HCT116 (cell line): ENCODE results near the gene MAPK1IP1L. TPM values are rescaled to one million over a fixed set of nuclear protein-coding genes. Genes with fewer than 3 reads are reported as not detected.
"Not testable (repeated sequence)": the region's sequence is repeated elsewhere in the genome, so short reads cannot be mapped to it uniquely, and the experiment has no call there.

Experiments used
- ATAC-seq: fragments of 200-7000 bp; cut with Tn5 transposase; 2 replicates; pipeline ENCODE4 v1.9.1; 2020; ENCODE audit warnings: mild to moderate bottlenecking, moderate library complexity
- BruUV-seq: library from RNA; stranded (reverse); fragments of 400-500 nt; replicated peaks from 2 replicates; lab custom pipeline; 2021; lab: Mats Ljungman, UMichigan
- CTCF ChIA-PET: fragments of 300-600 bp; sonication (Branson Sonifier 250); formaldehyde crosslinking; loops from one replicate; lab custom pipeline; 2021; ENCODE audit warnings: antibody characterized with exemption; lab: Charles Lee
- POLR2A ChIA-PET: fragments of 300-600, 350-600 bp; sonication (Branson Sonifier 250); formaldehyde crosslinking; loops from one replicate; lab custom pipeline; 2021; ENCODE audit warnings: antibody characterized with exemption; lab: Charles Lee
- RAD21 ChIA-PET, 2 experiments: fragments of 300-600 bp; sonication (Branson Sonifier 250); formaldehyde crosslinking; loops; one replicate each; lab custom pipeline; 2023; ENCODE audit warnings: low total read pairs in 2 of 2; ENCODE audit not compliant: uncharacterized antibody in 2 of 2, unreplicated experiment in 2 of 2, low non-redundant PET in 1 of 2; lab: Charles Lee
- DNase-seq: peaks from one replicate; pipeline ENCODE4 v3.0.0-alpha.2; 2010; ENCODE audit warnings: low read depth, low spot score
- H2AFZ ChIP-seq: fragments of 200-600 bp; shearing (Covaris generic), sonication (generic); 2 replicates; pipeline ENCODE4 v1.6.1; 2017; ENCODE audit warnings: low read depth, mixed run types, mixed read lengths, antibody characterized with exemption, low read length; ENCODE audit not compliant: poor library complexity, severe bottlenecking
- H3K27ac ChIP-seq: 2 replicates; pipeline ENCODE4 v1.5.1; 2012; ENCODE audit warnings: low read depth, low read length
- H3K27me3 ChIP-seq: fragments of 200-600 bp; sonication (generic); 2 replicates; pipeline ENCODE4 v1.6.1; 2016; ENCODE audit warnings: mixed run types, low read length, mixed read lengths; ENCODE audit not compliant: insufficient read depth
- H3K36me3 ChIP-seq, 2 experiments: fragments of 200-500 bp in 1 of 2; fragments of 200-600 bp in 1 of 2; sonication (Bioruptor generic) in 1 of 2; sonication (generic) in 1 of 2; 2 replicates each; pipeline versions ENCODE4 v1.5.1 to v1.6.1; 2014 to 2016; ENCODE audit warnings: low read length in 2 of 2, inconsistent platforms in 1 of 2, mixed read lengths in 1 of 2, mixed run types in 1 of 2; ENCODE audit not compliant: insufficient read depth in 2 of 2, control insufficient read depth in 1 of 2
- H3K4me1 ChIP-seq, 2 experiments: fragments of 200-600 bp in 1 of 2; sonication (generic) in 1 of 2; 2 replicates each; pipeline versions ENCODE4 v1.5.1 to v1.6.1; 2012 to 2017; ENCODE audit warnings: low read length in 2 of 2, inconsistent platforms in 1 of 2, mild to moderate bottlenecking in 1 of 2, mixed read lengths in 1 of 2, mixed run types in 1 of 2, moderate library complexity in 1 of 2; ENCODE audit not compliant: insufficient read depth in 2 of 2, control insufficient read depth in 1 of 2
- H3K4me2 ChIP-seq: fragments of 200-600 bp; sonication (generic); 2 replicates; pipeline ENCODE4 v1.6.1; 2017; ENCODE audit warnings: mixed run types, low read length, mixed read lengths
- H3K4me3 ChIP-seq, 2 experiments: fragments of 200-600 bp in 1 of 2; sonication (generic) in 1 of 2; replicated peaks in 1 of 2; 2 replicates each; pipeline ENCODE4 v1.5.1; 2011 to 2016; ENCODE audit warnings: low read length in 2 of 2, control low read depth in 1 of 2, low read depth in 1 of 2, mild to moderate bottlenecking in 1 of 2, mixed read lengths in 1 of 2, mixed run types in 1 of 2
- H3K79me2 ChIP-seq: fragments of 200-600 bp; sonication (generic); 2 replicates; pipeline ENCODE4 v1.6.1; 2017; ENCODE audit warnings: mild to moderate bottlenecking, mixed run types, low read length, moderate library complexity, mixed read lengths; ENCODE audit not compliant: insufficient read depth
- H3K9ac ChIP-seq: fragments of 200-600 bp; sonication (generic); 2 replicates; pipeline ENCODE4 v1.6.1; 2016; ENCODE audit warnings: low read length, mixed read lengths
- H3K9me2 ChIP-seq: fragments of 200-600 bp; sonication (generic), shearing (Covaris generic); 2 replicates; pipeline ENCODE4 v1.6.1; 2017; ENCODE audit warnings: mixed run types, mild to moderate bottlenecking, moderate library complexity; ENCODE audit not compliant: insufficient read depth
- H3K9me3 ChIP-seq, 2 experiments: fragments of 200-500 bp in 1 of 2; fragments of 200-600 bp in 1 of 2; sonication (Bioruptor generic) in 1 of 2; sonication (generic) in 1 of 2; 2 replicates each; pipeline ENCODE4 v1.6.1; 2014 to 2017; ENCODE audit warnings: low read length in 2 of 2, mixed read lengths in 2 of 2, inconsistent platforms in 1 of 2, low read depth in 1 of 2, mild to moderate bottlenecking in 1 of 2, mixed run types in 1 of 2, moderate library complexity in 1 of 2; ENCODE audit not compliant: control insufficient read depth in 1 of 2, insufficient read depth in 1 of 2
- H4K20me1 ChIP-seq: fragments of 200-600 bp; sonication (generic), shearing (Covaris generic); 2 replicates; pipeline ENCODE4 v1.6.1; 2017; ENCODE audit warnings: mixed run types, mild to moderate bottlenecking, moderate library complexity; ENCODE audit not compliant: insufficient read depth
- EGR1 ChIP-seq: IDR thresholded peaks from 2 replicates; pipeline ENCODE4 v1.6.1; 2012; ENCODE audit warnings: low read depth
- EZH2 ChIP-seq: fragments of 200-600 bp; sonication (generic); IDR thresholded peaks from 2 replicates; pipeline ENCODE4 v1.6.1; 2017; ENCODE audit warnings: antibody characterized with exemption, mixed run types
- FOSL1 ChIP-seq: IDR thresholded peaks from 2 replicates; pipeline ENCODE4 v1.6.1; 2012; ENCODE audit warnings: low read depth
- intact Hi-C: fragments of 100-400 bp; cut with micrococcal nuclease; formaldehyde crosslinking; loops from 2 replicates; pipeline ENCODE4 v1.10.0; 2022
- total RNA-seq: library from RNA; stranded (reverse); gene quantifications from one replicate; pipeline ENCODE4 v1.2.1, GENCODE V29; 2021; ENCODE audit not compliant: unreplicated experiment

Gene MAPK1IP1L
- total RNA-seq, 1 experiment from 2014 or later = 101 TPM

DNA sequence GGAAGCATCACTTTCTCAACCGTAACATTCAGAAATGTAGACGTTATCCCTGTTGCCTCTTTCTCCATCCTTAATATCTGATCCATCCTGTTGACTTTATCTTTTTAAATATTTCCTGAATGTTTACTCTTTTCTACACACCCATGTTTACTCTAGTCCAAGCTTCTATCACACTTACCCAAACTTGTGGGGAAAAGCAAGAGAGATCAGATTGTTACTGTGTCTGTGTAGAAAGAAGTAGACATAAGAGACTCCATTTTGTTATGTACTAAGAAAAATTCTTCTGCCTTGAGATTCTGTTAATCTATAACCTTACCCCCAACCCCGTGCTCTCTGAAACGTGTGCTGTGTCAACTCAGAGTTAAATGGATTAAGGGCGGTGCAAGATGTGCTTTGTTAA is 27.1 kb upstream of the MAPK1IP1L start:
- H3K4me2 ChIP-seq, RAD21 ChIA-PET: not testable (repeated sequence)
- H3K79me2 ChIP-seq = peaks cover 83% of the 10 kb centered on the region

DNA sequence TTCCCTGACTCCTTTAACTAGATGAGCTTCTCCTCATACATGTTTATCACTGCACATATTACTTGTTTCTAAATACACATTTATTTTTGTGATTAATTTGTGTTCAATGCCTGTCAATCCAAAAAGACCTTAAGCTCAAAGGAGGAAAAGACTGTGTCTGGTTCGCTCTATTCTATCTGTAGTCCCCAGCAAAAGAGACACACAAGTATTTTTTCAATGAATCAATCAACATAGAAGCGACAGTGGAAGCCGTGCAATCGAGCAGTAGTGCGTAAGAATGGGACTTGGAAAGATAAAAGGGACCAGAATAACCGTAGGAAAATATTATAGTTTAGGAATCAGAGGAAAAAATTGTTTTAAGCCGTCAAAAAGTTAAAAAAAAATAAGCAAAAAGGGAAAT is 25.5 kb upstream of the MAPK1IP1L start:
- Histone ChIP-seq H3K27ac (no peak overlapping the region), H3K4me1 (peaks cover 3 to 22% of the 10 kb centered on the region in 2 experiments; a peak in 3 of 4 replicates), H3K36me3 (peaks cover 0 to 13% of the 10 kb centered on the region in 2 experiments; a peak in 2 of 4 replicates), H3K9ac (peak overlapping the region; percentile 95), H3K79me2 (peaks cover 85% of the 10 kb centered on the region)
- no peak for DNase-seq
- no peak for TF ChIP-seq EGR1
- TF ChIP-seq EZH2 = no peak
- no peak for TF ChIP-seq FOSL1
- TF ChIP-seq, all 23 proteins: peak for 0
- Histone ChIP-seq H3K4me2 (peak overlapping the region; percentile 94), H4K20me1 (peaks cover 4% of the 10 kb centered on the region; the same call in 1 of the 2 replicates), H3K4me3 (peak overlapping the region; percentile 81 to 82), H3K9me2 (no peaks in the 10 kb centered on the region), H2AFZ (no peak overlapping the region), H3K27me3 (no peaks in the 10 kb centered on the region), H3K9me3 (no peaks in the 10 kb centered on the region)
- no TSS peak for BruUV-seq
- no peak for ATAC-seq
- ChIA-PET RAD21 (no interaction called here), POLR2A (interaction anchor here (1.6 kb wide), 1 partner anchor 10 kb away, joined by 4 read pairs; no protein-coding TSS in a partner anchor), CTCF (no interaction called here)
- intact Hi-C loops = no loop called here

More for the DNA sequence above, 27.1 kb upstream of the MAPK1IP1L start:
- H4K20me1 ChIP-seq, H2AFZ ChIP-seq, BruUV-seq, ATAC-seq, DNase-seq, H3K9me3 ChIP-seq, POLR2A ChIA-PET, intact Hi-C loops, H3K4me3 ChIP-seq, H3K9ac ChIP-seq, CTCF ChIA-PET, H3K9me2 ChIP-seq, H3K27me3 ChIP-seq, H3K27ac ChIP-seq: not testable (repeated sequence)
- Histone ChIP-seq H3K36me3 (peaks cover 0 to 13% of the 10 kb centered on the region in 2 experiments; a peak in 2 of 4 replicates), H3K4me1 (peaks cover 3 to 22% of the 10 kb centered on the region in 2 experiments; a peak in 3 of 4 replicates)
